ENCODE results near the gene ZNF776.
"Not testable (repeated sequence)": the region's sequence is repeated elsewhere in the genome, so short reads cannot be mapped to it uniquely, and the experiment has no call there.

ZNF776 gene

DNA sequence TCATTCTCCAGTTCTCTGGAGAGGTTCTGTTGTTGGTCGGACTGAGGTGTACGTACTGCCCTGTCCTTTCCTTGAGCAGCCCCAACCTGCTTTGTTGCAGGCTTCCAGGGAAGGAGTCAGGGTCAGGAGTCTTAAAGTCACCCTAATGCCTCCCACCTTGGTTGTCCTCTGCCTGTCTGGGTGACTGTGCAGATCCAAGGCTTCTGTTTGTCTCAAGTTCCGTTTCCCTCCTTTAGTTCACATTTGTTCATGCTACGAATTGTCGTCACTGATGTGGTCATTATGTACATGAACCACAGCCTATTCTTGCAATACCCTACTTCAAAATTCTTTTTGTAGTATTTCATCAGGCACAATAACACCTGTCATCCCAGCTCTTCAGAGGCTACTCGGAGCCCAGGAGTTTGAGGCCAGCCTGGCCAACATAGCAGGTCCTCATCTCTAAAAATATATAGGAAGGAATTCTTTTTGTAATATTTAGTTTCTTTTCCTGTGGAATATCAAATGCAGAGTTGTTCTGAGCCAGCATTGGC lies 30.2 kb downstream of the ZNF776 start:
- no peak for DNase-seq (ENCODE audit: extremely low read depth in 1 of 2, low read depth in 1 of 2)

- no peak for DNase-seq (ENCODE audit: extremely low read depth in 1 of 2, low read depth in 1 of 2)
Measured at GRCh38 chr19:57778336-57778735, 31.7 kb downstream of the ZNF776 start.

- DNase-seq (ENCODE audit: extremely low read depth in 1 of 2, low read depth in 1 of 2): no peak
Measured at GRCh38 chr19:57779220-57779845, 32.7 kb downstream of the ZNF776 start.

DNA sequence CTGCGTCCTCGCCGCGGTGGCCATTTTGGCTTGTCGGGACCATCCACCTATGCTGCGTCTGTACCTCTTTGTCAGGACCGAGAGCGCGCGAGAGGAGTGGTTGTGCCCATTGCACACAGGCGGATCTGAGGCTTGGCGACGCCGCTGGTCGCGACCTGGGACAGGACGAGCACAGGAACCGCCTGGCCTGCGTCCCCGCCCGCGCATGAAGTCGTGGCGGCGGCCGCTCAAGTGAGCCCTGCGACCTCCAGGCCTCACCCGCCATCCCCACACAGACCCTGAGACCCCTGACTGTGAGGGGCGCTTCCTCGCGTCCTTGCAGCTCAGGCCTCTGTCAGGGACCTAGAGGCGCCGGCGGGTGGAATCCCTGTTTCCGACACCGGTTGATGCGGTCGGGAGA lies 39.7 kb downstream of the ZNF776 start:
- DNase-seq (ENCODE audit: extremely low read depth in 1 of 2, low read depth in 1 of 2): no peak

- DNase-seq (ENCODE audit: extremely low read depth in 1 of 2, low read depth in 1 of 2): no peak
Measured at GRCh38 chr19:57786906-57787305, 40.3 kb downstream of the ZNF776 start.

DNA sequence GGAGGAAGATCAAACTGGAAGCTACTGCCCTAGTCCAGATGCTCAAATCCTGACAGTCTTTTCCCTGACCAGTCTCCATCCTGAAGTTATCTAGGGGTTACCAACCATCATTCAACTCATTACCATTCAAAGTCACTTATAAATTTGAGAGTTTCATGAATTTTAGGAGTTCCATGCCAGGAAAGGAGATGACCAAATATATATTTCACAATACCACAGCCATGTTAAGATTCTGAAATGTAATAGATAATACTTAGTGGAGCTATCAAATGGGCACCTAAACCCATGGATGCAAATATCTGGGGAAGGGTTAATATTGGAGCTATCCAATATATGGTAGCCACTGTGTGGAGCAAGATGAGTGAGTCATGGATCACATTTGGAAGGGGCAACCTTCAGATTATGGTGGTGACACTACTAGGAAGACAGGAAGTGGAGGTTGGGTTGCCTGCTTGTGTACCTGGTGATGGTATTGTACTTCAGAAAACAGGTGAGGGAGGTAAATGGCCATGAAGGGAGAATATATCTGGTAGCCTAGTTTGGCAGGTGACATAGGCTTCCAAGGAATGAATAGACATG lies 41.6 kb downstream of the ZNF776 start:
- no peak for DNase-seq (ENCODE audit: extremely low read depth in 1 of 2, low read depth in 1 of 2)

- DNase-seq (ENCODE audit: extremely low read depth in 1 of 2, low read depth in 1 of 2): no peak
Measured at GRCh38 chr19:57789288-57789687, 42.7 kb downstream of the ZNF776 start.

DNA sequence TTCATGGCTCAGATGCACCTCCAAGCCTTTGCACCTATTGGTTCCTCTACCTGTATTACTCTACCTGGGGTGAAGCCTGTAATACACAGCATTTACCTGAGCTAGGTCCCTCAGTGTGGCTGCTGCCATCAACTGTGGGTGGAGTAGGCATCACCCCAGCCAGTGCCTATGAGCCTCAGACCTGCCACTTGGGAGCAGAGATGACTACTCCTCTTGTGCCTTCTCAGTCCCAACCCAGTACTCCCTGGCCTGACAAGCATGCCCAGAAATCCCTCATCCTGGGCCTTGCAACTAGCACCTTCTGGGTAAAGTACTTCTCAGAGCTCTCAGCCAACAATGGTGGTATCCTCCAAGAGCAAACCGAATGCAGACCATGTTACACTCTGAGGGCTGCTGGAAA lies 50.0 kb downstream of the ZNF776 start:
- DNase-seq (ENCODE audit: extremely low read depth in 1 of 2, low read depth in 1 of 2): not testable (repeated sequence)

- no peak for DNase-seq (ENCODE audit: extremely low read depth in 1 of 2, low read depth in 1 of 2)
Measured at GRCh38 chr19:57800696-57801095, 54.1 kb downstream of the ZNF776 start.

GRCh38 chr19:57802269-57802668 lies 55.7 kb downstream of the ZNF776 start:
- DNase-seq (ENCODE audit: extremely low read depth in 1 of 2, low read depth in 1 of 2): no peak

DNA sequence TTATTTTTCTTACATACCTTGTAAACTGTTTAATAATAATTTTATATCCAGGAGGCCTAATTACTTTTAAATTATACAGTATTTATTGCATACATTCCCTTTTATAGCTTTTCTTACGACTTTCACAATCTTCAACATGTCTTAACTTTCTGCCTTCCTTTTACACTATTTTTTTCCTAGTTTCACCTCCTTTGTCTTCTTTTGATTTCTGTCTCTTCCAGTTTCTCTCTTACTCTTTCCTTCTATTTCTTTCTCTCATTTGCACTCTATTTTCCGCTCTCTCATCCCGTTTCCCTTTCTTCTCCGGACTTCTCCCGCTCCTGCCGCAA lies 56.6 kb downstream of the ZNF776 start:
- DNase-seq (ENCODE audit: extremely low read depth in 1 of 2, low read depth in 1 of 2): no peak

- DNase-seq (ENCODE audit: extremely low read depth in 1 of 2, low read depth in 1 of 2): no peak
Measured at GRCh38 chr19:57803594-57804325, 57.1 kb downstream of the ZNF776 start.

- DNase-seq (ENCODE audit: extremely low read depth in 1 of 2, low read depth in 1 of 2): no peak
Measured at GRCh38 chr19:57807541-57807940, 60.9 kb downstream of the ZNF776 start.
